ENCODE measurements around the gene SNCG.

Gene SNCG

GRCh38 chr10:86960863-86961434, 2.5 kb downstream of the SNCG start:
- no peak for DNase-seq (ENCODE audit: low read depth)

- no peak for DNase-seq (ENCODE audit: low read depth)
Observed at GRCh38 chr10:86961481-86962091, 3.2 kb downstream of the SNCG start.

- DNase-seq (ENCODE audit: low read depth) = no peak
Observed at GRCh38 chr10:86962136-86962980, 4.0 kb downstream of the SNCG start.

GRCh38 chr10:86962981-86963310, 4.5 kb downstream of the SNCG start:
- DNase-seq (ENCODE audit: low read depth) = no peak

- no peak for DNase-seq (ENCODE audit: low read depth)
Observed at GRCh38 chr10:86963341-86963919, 5.0 kb downstream of the SNCG start.

- no peak for DNase-seq (ENCODE audit: low read depth)
Observed at GRCh38 chr10:86964061-86964846, 5.9 kb downstream of the SNCG start.

- DNase-seq (ENCODE audit: low read depth) = no peak
Observed at GRCh38 chr10:86964847-86965190, 6.4 kb downstream of the SNCG start.

GRCh38 chr10:86965986-86966654, 7.7 kb downstream of the SNCG start:
- DNase-seq (ENCODE audit: low read depth) = peak; percentile 16

GRCh38 chr10:86967481-86967941, 9.1 kb downstream of the SNCG start:
- DNase-seq (ENCODE audit: low read depth) = no peak

GRCh38 chr10:86968271-86968993, 10.0 kb downstream of the SNCG start, which contains the start of gene ADIRF:
ADIRF (plus strand) TSS chr10:86968482; CDS start chr10:86968545, 63 bp downstream.
- DNase-seq (ENCODE audit: low read depth) = no peak

GRCh38 chr10:86968994-86969355, 10.6 kb downstream of the SNCG start:
- no peak for DNase-seq (ENCODE audit: low read depth)

- DNase-seq (ENCODE audit: low read depth) = no peak
Observed at GRCh38 chr10:86969421-86970041, 11.1 kb downstream of the SNCG start.

- DNase-seq (ENCODE audit: low read depth) = no peak
Observed at GRCh38 chr10:86970162-86970981, 12.0 kb downstream of the SNCG start.

- no peak for DNase-seq (ENCODE audit: low read depth)
Observed at GRCh38 chr10:86970982-86971231, 12.5 kb downstream of the SNCG start.

- peak; percentile 85 for DNase-seq (ENCODE audit: low read depth)
Observed at GRCh38 chr10:86971232-86971991, 13.0 kb downstream of the SNCG start.

GRCh38 chr10:86972613-86973380, 14.4 kb downstream of the SNCG start:
- DNase-seq (ENCODE audit: low read depth) = no peak

- DNase-seq (ENCODE audit: low read depth) = no peak
Observed at GRCh38 chr10:86974484-86974883, 16.1 kb downstream of the SNCG start.

GRCh38 chr10:86976362-86977056, 18.1 kb downstream of the SNCG start:
- no peak for DNase-seq (ENCODE audit: low read depth)
